ENCODE measurements around the gene ATP8A1. TPM values are rescaled to one million over a fixed set of nuclear protein-coding genes. Genes with fewer than 3 reads are reported as not detected.

The ATP8A1 gene
- total and polyA plus RNA-seq, 2 of the 8 experiments (the other 6 are each of a cell fraction or from before 2014, with no cell fraction given): 3.7 to 14.9 TPM

DNA sequence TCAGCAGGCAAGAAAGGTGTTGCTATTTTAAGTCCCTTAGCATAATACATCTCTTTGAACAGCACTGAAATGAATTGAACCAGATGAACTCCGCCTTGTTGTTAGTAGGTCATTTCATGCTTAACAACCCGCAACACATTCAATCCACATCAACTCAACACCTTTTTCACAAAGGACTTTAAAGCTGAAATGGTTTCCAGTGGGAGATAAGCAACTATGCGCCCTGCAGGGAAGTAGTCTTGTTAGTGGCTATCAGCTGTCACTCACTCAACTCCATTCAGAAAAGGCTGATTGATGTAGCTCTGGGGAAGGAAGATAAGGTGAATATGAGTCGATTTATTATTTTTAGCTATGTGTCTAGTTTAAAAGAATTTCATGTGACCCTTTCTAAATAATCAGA lies 46.0 kb downstream of the ATP8A1 start (continued):
- no peak for TF ChIP-seq KDM1A (IDR thresholded peaks at IDR 0.05; ENCODE audit: borderline replicate concordance, low read length)
- no peak for TF ChIP-seq CBX8 (IDR thresholded peaks at IDR 0.05; ENCODE audit: borderline replicate concordance, low read depth, low read length)
- no peak for TF ChIP-seq ASH2L (IDR thresholded peaks at IDR 0.05; ENCODE audit: low read length)
